Measurements from ENCODE around the gene RBM19.

Gene RBM19

DNA sequence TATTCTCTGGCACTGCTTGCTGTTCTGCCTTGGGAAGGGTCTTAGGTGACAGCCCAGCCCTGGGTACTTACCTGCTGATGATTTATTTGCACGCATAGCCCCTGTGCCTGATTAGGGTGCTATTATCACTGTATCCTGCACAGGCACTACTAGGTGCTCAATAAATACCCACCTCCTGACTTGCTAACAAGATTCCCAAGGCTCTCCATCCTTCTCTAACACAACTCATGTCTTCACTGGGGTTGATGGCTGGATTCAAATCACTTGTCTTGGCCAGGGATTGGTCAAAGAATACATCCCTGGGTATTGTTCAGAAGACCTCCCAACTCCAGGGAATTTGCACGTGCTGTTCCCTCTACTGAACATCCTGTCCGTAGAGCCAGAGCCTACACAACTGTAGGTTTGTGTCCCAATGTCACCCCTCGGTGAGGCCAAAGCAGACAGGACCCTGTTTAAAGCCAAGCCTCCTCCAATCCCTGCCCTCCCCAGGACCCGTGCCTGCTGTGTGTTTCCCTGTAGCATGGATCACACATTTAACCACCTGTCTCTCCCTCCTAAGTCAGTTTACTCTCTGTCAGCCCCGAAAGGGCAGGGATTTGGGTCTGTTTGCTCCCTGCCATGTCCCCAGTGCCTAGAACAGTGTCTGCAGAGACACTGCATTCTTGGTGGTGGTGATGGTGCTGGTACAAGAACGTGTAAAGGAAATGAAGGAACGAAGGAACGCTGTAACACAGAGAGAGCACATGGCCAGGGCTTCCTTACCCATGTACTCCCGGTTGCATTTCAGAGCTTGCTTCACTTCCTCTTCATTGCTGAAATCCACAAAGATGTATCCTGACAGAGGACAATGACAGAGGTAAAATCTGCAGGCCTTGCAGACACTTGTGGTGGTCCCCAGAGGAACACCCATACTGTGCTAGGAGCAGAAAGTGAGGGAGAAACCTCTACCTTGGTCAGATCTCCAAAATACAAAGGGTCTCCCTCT lies 16.5 kb downstream of the RBM19 start:
- TF ChIP-seq, protein P1, sequence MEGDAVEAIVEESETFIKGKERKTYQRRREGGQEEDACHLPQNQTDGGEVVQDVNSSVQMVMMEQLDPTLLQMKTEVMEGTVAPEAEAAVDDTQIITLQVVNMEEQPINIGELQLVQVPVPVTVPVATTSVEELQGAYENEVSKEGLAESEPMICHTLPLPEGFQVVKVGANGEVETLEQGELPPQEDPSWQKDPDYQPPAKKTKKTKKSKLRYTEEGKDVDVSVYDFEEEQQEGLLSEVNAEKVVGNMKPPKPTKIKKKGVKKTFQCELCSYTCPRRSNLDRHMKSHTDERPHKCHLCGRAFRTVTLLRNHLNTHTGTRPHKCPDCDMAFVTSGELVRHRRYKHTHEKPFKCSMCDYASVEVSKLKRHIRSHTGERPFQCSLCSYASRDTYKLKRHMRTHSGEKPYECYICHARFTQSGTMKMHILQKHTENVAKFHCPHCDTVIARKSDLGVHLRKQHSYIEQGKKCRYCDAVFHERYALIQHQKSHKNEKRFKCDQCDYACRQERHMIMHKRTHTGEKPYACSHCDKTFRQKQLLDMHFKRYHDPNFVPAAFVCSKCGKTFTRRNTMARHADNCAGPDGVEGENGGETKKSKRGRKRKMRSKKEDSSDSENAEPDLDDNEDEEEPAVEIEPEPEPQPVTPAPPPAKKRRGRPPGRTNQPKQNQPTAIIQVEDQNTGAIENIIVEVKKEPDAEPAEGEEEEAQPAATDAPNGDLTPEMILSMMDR (IDR thresholded peaks at IDR 0.05; ENCODE audit: extremely low read depth, missing control alignments), result no peak
- DNase-seq (ENCODE audit: low spot score), result no peak

DNA sequence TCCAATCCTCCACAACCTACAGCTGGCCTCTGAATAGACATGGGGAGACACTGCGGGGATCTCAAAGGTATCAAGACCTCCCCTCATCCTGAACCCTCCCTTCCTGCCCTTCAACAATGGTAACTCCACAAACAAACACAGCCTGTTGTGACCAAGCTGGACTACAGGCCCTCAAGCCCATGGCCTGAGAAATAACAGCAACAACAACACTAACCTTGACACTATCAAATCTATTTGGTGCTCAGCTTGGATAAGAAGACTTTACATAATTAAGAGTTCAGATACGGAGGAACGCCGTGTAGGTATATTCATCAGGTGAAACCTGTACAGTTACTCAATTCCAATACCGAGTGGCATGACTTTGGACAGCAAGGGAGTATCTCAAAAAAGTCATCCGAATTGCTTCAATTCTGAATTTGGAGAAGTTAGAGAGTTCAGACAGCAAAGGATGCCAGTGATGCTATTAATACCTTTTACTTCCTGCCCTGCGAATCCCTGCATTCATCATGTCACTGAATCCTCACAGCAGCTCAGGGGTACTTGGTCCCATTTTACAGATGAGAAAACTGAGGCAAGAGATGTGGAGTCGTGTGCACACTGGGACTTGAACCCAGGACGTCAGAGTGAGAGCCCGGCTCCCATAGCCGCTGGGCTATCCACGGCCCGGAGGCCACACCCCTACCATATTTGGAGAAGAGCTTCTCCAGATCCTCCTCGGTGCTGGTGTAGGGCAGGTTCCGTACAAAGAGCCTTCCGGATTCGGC lies 17.8 kb downstream of the RBM19 start:
- TF ChIP-seq, protein P1 (IDR thresholded peaks at IDR 0.05; ENCODE audit: extremely low read depth, missing control alignments), result no peak
- DNase-seq (ENCODE audit: low spot score), result no peak

DNA sequence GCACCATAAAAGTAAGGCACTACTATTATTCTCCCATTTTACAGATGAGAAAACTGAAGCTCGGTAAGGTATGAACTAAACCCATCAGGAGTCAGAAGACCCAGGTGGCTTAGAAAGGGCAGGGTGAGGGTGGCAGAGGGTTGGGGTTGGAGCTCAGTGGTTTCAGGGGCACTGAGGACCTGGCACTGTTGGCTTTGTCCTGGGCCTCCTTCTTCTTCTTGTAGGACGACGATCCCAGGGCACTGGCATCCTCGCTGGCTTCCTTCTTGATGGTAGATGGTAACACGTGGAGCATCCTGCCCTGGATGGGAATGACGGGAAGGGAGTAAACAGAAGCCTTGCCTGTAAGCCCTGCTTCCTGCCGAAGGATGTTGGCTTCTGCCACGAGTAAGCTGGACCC lies 19.9 kb downstream of the RBM19 start:
- no peak for DNase-seq (ENCODE audit: low spot score)
- TF ChIP-seq, protein P1 (IDR thresholded peaks at IDR 0.05; ENCODE audit: extremely low read depth, missing control alignments), result no peak

DNA sequence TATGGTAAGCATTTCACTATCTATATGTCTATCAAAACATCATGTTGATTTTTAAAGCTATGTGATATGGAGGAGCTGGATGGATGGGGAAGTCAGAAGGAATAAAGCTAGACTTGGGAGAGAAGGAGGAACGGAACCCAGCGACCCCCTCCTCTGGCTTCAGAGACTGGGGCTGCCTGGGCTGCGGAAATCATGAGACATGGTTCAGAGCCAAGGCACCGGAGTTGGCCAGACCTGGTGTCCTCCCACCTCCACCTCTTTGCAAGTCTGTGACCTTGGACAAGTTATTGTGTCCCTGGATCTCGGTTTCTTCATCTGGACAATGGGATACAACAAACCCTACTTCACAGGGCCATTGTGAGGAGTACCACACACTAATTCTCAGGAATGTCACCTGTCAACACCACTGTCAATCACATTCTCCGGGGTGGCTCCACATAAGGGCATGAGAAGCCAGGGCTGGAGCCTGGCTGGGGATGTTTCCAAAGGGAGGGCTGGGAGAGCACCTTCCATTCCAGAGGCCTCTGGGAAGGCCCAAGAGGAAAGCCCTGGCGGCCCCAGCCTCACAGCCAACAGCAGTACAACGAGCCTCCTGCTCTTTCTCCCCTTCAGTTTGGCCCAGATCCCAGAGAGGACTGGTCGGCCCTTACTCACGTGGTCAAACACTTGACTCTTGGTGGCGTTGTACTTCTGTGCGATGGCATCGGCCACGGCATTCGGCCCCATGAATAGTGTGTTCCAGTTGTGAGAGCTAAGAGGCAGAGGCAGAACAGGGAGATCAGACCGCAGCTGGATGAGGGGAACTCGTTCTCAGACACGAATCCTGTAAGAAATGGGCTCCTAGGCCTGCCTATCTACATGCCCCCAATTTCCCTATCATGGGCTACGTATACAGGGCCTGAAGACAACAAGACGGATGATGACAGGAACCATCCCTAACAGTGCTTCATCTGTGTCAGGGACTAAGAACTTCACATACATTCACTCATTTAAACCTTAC lies 20.7 kb downstream of the RBM19 start:
- no peak for DNase-seq (ENCODE audit: low spot score)
- TF ChIP-seq, protein P1 (IDR thresholded peaks at IDR 0.05; ENCODE audit: extremely low read depth, missing control alignments), result no peak

DNA sequence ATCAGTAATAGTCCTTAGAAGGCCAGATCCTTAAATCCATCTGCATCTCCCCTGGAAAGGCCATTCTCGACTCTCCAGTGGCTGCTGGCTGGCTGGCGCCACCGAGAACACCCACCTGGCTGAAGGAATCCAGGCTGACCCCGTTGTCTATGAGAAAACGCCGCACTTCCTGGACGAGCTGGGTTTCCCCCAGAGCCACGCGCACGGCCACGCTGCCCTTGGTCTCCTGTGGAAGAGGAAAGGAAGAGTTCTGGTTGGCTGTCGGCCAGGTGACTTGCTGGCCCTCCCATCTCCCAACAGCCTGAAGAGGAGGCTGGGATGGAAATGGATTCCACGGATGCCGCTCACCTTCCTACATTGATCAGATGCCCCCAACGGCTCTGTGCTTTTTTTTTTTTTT lies 23.9 kb downstream of the RBM19 start:
- TF ChIP-seq, protein P1 (IDR thresholded peaks at IDR 0.05; ENCODE audit: extremely low read depth, missing control alignments), result no peak
- no peak for DNase-seq (ENCODE audit: low spot score)

DNA sequence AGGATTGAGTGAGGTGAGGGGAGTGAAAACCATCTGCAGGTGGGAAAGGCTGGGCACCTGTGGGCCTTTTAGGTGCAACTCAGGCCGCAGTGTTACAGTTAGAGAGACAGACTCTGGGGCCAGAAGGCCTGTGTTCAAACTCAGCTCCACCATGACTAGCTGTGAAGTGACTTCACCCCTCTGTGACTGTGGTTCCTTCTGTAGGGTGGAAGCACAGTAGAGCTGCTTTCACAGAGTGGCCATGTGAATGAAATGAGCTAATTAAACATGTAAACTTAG lies 25.0 kb downstream of the RBM19 start:
- DNase-seq (ENCODE audit: low spot score), result no peak
- TF ChIP-seq, protein P1 (IDR thresholded peaks at IDR 0.05; ENCODE audit: extremely low read depth, missing control alignments), result no peak

Data from GM20000 (cell line).